GM21723 (cell line): ENCODE data around the gene BRINP1.
"Not testable (repeated sequence)": the region's sequence is repeated elsewhere in the genome, so short reads cannot be mapped to it uniquely, and the experiment has no call there.

Source experiments
- ATAC-seq: cut with Tn5 transposase; IDR thresholded peaks from one replicate; pipeline ENCODE4 v1.9.1; 2021; ENCODE audit warnings: mild to moderate bottlenecking, moderate library complexity; ENCODE audit not compliant: unreplicated experiment

Gene BRINP1

GRCh38 chr9:119216651-119217331 lies 152.4 kb downstream of the BRINP1 start:
- no peak for ATAC-seq

DNA sequence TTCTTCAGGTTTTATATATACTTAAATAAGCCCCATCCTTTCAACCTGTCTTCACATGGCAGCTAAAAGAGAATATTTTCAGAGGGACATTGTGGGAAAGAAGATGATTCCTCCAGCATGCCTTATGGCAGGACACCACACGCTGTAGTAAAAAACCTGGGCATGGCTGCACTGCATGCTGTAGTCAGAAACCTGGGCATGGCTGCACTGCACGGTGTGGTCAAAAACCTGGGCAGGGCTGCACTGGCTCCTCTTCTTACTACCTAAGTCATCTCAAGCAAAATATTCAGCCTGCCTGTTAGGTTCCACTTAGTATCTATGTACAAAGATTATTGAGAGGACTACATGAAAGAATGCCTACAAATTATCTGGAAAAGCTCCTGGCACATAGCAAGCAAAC lies 153.6 kb downstream of the BRINP1 start:
- no peak for ATAC-seq

DNA sequence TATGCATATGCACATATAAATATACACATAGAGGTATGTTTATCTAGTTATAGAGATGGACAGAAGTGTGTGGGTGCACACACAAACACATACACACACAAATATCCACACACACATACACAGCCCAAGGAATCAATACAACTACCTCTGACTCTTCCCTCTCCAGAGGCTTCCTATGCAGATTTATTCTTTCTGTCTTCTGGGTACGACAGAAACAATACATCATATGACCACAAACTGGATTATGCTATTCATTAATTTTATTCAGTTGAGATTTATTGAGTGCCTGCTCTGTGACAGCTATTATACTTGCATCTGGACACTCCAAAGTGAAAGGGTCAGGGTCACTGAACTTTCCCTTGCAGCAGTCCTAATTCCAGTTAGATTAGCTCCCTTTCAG lies 155.8 kb downstream of the BRINP1 start:
- no peak for ATAC-seq

- ATAC-seq = no peak
Measured at GRCh38 chr9:119197893-119198607, 171.2 kb downstream of the BRINP1 start.

DNA sequence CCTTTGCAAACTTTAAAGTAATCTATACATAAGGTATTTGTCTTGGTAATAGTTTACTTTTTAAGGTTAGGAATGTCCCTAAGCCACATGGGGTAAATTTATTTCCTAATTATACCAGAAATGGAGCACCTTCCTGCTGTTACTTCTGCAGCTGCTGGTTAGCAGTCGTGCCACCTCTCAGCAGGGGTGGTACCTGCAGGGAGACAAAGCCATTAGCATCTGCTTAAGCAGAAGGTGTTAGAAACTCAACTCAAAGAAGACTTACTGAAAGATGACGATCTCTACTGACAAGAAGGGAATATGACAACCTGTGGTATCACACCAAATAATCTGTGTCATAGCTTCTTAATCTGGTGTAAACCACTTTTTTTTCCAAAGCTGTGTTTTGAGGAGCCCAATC lies 173.7 kb downstream of the BRINP1 start:
- no peak for ATAC-seq

GRCh38 chr9:119185298-119185697 lies 183.9 kb downstream of the BRINP1 start:
- no peak for ATAC-seq

DNA sequence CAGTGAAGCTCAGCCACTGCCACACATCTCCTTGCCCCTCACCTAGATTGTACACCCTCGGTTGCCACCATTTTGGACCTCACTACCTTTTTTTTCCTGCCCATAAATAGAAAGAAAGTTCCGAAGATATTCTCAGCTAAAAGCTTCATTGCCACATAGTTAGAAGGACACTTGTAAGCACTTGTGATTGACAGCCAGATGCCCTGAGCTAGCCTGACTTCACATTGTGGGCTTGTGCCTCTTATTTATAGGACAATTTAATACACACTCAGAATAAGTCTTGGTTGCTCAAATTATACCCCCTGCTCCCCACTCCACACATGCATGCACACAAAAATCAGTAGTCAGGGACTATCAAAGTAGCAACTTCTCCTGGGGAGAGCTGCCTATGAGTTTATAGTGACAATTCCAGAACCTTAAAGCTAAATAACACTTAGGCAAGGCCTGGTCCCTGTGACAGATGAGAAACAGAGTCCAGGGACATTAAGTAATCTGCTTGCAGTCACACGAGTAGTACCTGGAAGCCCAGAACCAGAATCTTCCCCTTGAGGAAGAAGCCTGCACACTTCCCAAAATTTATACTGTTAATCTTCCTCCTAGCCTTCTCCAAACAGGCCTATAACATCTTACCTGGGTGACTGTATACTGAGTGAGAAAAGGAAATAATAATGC lies 184.8 kb downstream of the BRINP1 start:
- no peak for ATAC-seq

- no peak for ATAC-seq
Measured at GRCh38 chr9:119181561-119181960, 187.7 kb downstream of the BRINP1 start.

DNA sequence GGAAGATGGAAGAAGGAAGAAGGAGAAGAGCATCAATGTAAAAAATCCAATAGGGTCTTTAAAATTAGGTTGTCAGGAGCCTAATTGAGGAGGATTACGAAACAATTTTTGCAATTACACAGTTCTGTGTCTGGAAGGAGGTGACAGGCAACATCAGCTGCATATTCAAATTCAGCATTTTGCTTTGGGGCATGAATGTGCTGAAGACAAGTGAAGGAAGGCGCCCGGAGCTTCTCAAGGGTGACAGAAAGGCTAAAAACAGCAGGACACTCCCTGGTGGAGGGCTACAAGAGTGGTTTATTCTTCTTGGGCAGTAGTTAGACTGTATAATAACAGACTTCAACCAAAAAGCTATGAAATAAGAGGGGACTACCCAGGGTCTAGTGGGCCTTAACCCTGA lies 188.3 kb downstream of the BRINP1 start:
- no peak for ATAC-seq

DNA sequence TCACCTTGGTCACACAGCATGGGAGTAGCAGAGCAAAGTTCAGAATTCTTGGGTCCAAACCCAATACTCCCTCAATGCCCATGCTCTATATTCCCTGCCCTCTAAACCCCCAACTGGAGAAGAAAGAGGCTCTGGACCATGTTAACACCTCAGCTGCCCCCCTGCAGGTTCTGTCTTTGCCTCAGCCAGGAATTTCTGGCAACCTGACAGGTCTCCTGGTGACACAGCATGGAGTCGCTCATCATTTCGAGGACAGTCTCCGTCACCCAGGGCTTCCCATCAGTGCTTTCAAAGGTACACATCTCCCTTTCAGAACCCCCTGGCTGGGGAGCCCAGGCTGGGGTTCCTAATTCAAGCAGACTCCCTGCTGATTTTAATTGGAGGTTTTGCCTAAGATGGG lies 189.5 kb downstream of the BRINP1 start:
- no peak for ATAC-seq

DNA sequence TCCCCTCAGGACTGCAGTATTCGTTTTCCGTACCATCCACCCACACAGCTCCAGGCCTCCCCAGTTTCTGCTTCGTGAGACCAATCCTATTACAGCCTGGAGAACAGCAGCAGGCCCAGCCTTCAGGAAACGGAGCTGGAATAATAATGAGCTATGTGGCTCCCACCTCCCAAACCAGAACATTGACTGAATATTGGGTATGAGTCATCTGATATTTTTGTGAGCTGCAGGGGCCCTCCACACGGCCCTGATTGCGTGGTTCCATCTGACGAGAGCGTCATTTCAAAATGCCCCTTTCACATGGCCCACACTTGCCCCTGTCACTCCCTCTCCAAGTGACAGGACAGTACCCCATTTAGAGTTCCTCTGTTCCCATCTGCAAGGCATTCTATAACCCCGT lies 192.0 kb downstream of the BRINP1 start:
- ATAC-seq = no peak

GRCh38 chr9:119175581-119175980 lies 193.7 kb downstream of the BRINP1 start:
- ATAC-seq = no peak

DNA sequence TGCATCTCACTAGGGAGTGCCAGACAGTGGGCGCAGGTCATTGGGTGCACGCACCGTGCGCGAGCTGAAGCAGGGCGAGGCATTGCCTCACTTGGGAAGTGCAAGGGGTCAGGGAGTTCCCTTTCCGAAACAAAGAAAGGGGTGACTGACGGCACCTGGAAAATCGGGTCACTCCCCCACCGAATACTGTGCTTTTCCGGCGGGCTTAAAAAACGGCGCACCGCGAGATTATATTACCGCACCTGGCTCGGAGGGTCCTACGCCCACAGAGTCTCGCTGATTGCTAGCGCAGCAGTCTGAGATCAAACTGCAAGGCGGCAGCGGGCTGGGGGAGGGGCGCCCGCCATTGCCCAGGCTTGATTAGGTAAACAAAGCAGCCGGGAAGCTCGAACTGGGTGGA lies 200.0 kb downstream of the BRINP1 start:
- ATAC-seq = not testable (repeated sequence)

- no peak for ATAC-seq
Measured at GRCh38 chr9:119167876-119168275, 201.4 kb downstream of the BRINP1 start.

- ATAC-seq = no peak
Measured at GRCh38 chr9:119167267-119167666, 202.0 kb downstream of the BRINP1 start.

DNA sequence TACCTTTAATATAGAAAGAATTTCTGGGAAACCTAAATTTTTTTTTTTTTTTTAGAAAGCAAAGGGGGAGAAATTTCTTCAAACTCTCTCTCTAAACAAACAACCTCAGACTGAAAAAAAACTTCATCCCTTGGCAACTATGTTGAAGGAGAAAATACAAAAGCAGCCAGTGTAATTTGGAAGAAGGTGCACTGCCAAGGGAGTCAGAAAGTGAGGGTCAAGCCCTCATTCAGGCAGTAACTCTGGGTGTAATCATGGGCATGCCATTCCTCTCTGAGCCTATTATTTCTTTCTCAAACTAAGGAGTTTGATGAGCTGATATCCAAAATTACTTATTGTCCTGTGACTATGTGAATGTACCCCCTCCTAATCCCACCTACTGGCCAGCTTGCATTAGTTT lies 203.1 kb downstream of the BRINP1 start:
- ATAC-seq = no peak

GRCh38 chr9:119165131-119165530 lies 204.1 kb downstream of the BRINP1 start:
- no peak for ATAC-seq

DNA sequence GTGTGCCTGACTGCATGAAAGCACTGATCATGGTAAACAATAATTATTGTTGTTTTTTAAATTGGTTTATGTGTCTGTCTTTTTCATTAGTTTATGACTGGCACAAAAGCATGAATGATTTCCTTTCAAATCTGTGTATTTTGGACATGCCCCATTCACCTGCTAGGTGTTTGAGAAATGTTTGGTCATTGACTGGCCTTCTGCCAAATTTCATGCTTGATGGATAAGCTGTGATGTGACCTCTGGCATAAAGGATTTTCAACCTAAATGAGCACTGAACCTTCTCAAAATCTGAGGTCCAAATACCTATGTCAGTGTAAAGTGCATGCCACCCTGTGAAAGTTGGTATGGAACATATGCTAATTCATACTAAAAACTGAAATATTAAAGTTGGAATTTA lies 204.5 kb downstream of the BRINP1 start:
- ATAC-seq = no peak

- ATAC-seq = no peak
Measured at GRCh38 chr9:119160551-119160950, 208.7 kb downstream of the BRINP1 start.

DNA sequence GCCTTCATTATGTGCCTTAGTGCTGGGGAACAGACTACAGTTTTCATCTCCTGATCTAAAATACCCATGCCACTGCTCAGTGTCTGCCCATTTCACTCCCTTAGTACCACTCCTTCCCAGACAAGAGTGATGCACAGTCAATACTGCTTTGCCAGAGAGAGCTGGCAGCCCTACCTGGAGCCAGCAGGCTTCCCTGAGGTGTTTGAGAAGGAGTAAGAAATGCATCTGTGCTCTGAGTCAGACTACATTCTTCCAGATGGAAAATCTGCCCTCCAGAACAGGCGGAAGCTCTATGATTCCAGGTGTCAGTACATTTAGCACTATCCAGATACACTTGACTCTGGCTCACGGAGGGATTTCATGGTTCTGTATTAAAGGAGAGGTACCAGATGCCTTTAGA lies 209.8 kb downstream of the BRINP1 start:
- ATAC-seq = no peak

- no peak for ATAC-seq
Measured at GRCh38 chr9:119157196-119157595, 212.0 kb downstream of the BRINP1 start.

DNA sequence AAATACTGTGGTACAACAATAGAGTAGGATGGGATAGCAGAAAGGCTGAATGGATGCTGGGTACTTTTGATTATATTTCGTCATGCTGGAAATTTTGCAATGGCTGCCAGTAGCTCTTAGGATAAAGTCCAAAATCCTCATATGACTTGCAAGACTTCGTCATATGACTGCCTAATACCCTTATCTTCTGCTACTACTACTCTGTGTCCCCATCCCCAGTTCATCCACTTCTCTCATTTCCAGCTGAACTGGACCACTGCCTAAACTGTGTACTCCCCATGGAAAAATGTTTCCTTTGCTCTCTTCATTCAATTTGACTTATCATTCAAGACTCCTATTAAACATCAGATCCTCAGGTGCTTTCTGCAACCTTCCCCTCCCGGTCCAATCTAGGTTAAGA lies 212.9 kb downstream of the BRINP1 start:
- ATAC-seq = no peak
